IMR-90 (cell line): ENCODE results near the gene KRTAP4-9. TPM values are rescaled to one million over a fixed set of nuclear protein-coding genes. Genes with fewer than 3 reads are reported as not detected.

Experiments
- ATAC-seq: fragments of 200-7000 bp; cut with Tn5 transposase; 2 replicates; pipeline ENCODE4 v1.9.1; 2020; ENCODE audit warnings: low read depth, mild to moderate bottlenecking, moderate library complexity
- BruUV-seq: library from RNA; stranded (reverse); fragments of 400-500 nt; replicated peaks from 2 replicates; lab custom pipeline; 2021; lab: Mats Ljungman, UMichigan
- CTCF ChIA-PET: fragments of 300-600 bp; formaldehyde crosslinking; extraction: SDS; loops from one replicate; lab custom pipeline; 2021; ENCODE audit warnings: antibody characterized with exemption; lab: Yijun Ruan, JAX
- POLR2A ChIA-PET: fragments of 300-600 bp; sonication (Branson Sonifier 250); formaldehyde crosslinking; loops from one replicate; lab custom pipeline; 2022; ENCODE audit warnings: antibody characterized with exemption; ENCODE audit not compliant: unreplicated experiment; lab: Charles Lee
- DNase-seq: peaks from one replicate; pipeline ENCODE4 v3.0.0; 2013
- H2AFZ ChIP-seq: replicated peaks from 2 replicates; pipeline ENCODE3; 2013; ENCODE audit warnings: low read length, mild to moderate bottlenecking; ENCODE audit not compliant: poor library complexity
- H2AK5ac ChIP-seq: 2 replicates; pipeline ENCODE4 v1.6.1; 2013; ENCODE audit warnings: low read depth, low read length, inconsistent platforms
- H2AK9ac ChIP-seq: replicated peaks from 2 replicates; pipeline ENCODE3; 2013; ENCODE audit warnings: mild to moderate bottlenecking, low read depth, low read length, moderate library complexity; ENCODE audit not compliant: poor library complexity
- H2BK120ac ChIP-seq: 2 replicates; pipeline ENCODE4 v1.6.1; 2013; ENCODE audit warnings: low read depth, low read length, inconsistent platforms
- H2BK15ac ChIP-seq: 3 replicates; pipeline ENCODE4 v1.6.1; 2013; ENCODE audit warnings: low read depth, low read length, inconsistent platforms
- H2BK20ac ChIP-seq: 2 replicates; pipeline ENCODE4 v1.6.1; 2013; ENCODE audit warnings: low read depth, mild to moderate bottlenecking, inconsistent platforms, low read length, moderate library complexity
- H2BK5ac ChIP-seq: 2 replicates; pipeline ENCODE4 v1.6.1; 2013; ENCODE audit warnings: mild to moderate bottlenecking, low read depth, low read length, inconsistent platforms; ENCODE audit not compliant: poor library complexity, severe bottlenecking
- H3K14ac ChIP-seq: replicated peaks from 2 replicates; pipeline ENCODE4 v1.6.1; 2013; ENCODE audit warnings: low read depth, low read length, inconsistent platforms
- H3K18ac ChIP-seq: 2 replicates; pipeline ENCODE4 v1.6.1; 2013; ENCODE audit warnings: low read depth, low read length, control low read depth
- H3K23ac ChIP-seq: 2 replicates; pipeline ENCODE4 v1.6.1; 2013; ENCODE audit warnings: low read depth, low read length, inconsistent platforms
- H3K27ac ChIP-seq: 2 replicates; pipeline ENCODE4 v1.5.1; 2013; ENCODE audit warnings: mild to moderate bottlenecking, control low read depth, low read length; ENCODE audit not compliant: insufficient read depth
- H3K27me3 ChIP-seq: 2 replicates; pipeline ENCODE4 v1.6.1; 2013; ENCODE audit warnings: low read length; ENCODE audit not compliant: control insufficient read depth, insufficient read depth
- H3K36me3 ChIP-seq: 2 replicates; pipeline ENCODE4 v1.6.1; 2013; ENCODE audit warnings: low read length, mixed read lengths; ENCODE audit not compliant: control insufficient read depth, insufficient read depth
- H3K4ac ChIP-seq: 2 replicates; pipeline ENCODE4 v1.6.1; 2013; ENCODE audit warnings: low read depth, low read length, inconsistent platforms
- H3K4me1 ChIP-seq: 2 replicates; pipeline ENCODE4 v1.6.1; 2013; ENCODE audit warnings: low read length, mixed read lengths; ENCODE audit not compliant: control insufficient read depth, insufficient read depth
- H3K4me2 ChIP-seq: 2 replicates; pipeline ENCODE4 v1.6.1; 2013; ENCODE audit warnings: low read depth, mild to moderate bottlenecking, control low read depth, low read length, moderate library complexity
- H3K4me3 ChIP-seq: 2 replicates; pipeline ENCODE4 v1.5.1; 2013; ENCODE audit warnings: low read depth, mild to moderate bottlenecking, control low read depth, low read length, moderate library complexity; ENCODE audit not compliant: insufficient read depth
- H3K56ac ChIP-seq: 2 replicates; pipeline ENCODE4 v1.6.1; 2013; ENCODE audit warnings: low read length, inconsistent platforms; ENCODE audit not compliant: insufficient read depth; ENCODE audit errors: extremely low read depth
- H3K79me1 ChIP-seq, 2 experiments: 2 replicates each; pipeline ENCODE4 v1.6.1; 2013; ENCODE audit warnings: low read length in 2 of 2, inconsistent platforms in 1 of 2, low read depth in 1 of 2
- H3K9ac ChIP-seq: 2 replicates; pipeline ENCODE4 v1.6.1; 2013; ENCODE audit warnings: low read depth, low read length, control low read depth
- H3K9me1 ChIP-seq: 2 replicates; pipeline ENCODE4 v1.6.1; 2013; ENCODE audit warnings: low read length, inconsistent platforms; ENCODE audit not compliant: insufficient read depth
- H3K9me3 ChIP-seq: 2 replicates; pipeline ENCODE4 v1.6.1; 2013; ENCODE audit warnings: low read length; ENCODE audit not compliant: control insufficient read depth, insufficient read depth
- H4K20me1 ChIP-seq: 2 replicates; pipeline ENCODE4 v1.6.1; 2013; ENCODE audit warnings: low read length, inconsistent platforms; ENCODE audit not compliant: insufficient read depth
- H4K5ac ChIP-seq: 2 replicates; pipeline ENCODE4 v1.6.1; 2013; ENCODE audit warnings: mild to moderate bottlenecking, low read depth, low read length, control low read depth
- H4K8ac ChIP-seq, 2 experiments: 2 replicates each; pipeline ENCODE4 v1.6.1; 2013; ENCODE audit warnings: low read depth in 2 of 2, low read length in 2 of 2, control low read depth in 1 of 2, inconsistent platforms in 1 of 2
- H4K91ac ChIP-seq: 2 replicates; pipeline ENCODE4 v1.6.1; 2013; ENCODE audit warnings: low read depth, low read length, inconsistent platforms; ENCODE audit not compliant: insufficient read depth
- BHLHE40 ChIP-seq: fragments of 150-350 bp; IDR thresholded peaks from 2 replicates; pipeline ENCODE4 v1.6.1; 2016; ENCODE audit warnings: mild to moderate bottlenecking, low read depth, low read length
- CEBPB ChIP-seq: IDR thresholded peaks from 2 replicates; pipeline ENCODE4 v1.6.1; 2012; ENCODE audit warnings: low read depth, low read length, improper control_type of control experiment
- FOS ChIP-seq: fragments of 150-350 bp; IDR thresholded peaks from 2 replicates; pipeline ENCODE4 v1.6.1; 2016; ENCODE audit warnings: low read depth, low read length
- MAFK ChIP-seq: IDR thresholded peaks from 2 replicates; pipeline ENCODE4 v1.6.1; 2012; ENCODE audit warnings: low read depth, low read length, improper control_type of control experiment
- MAZ ChIP-seq: IDR thresholded peaks from 2 replicates; pipeline ENCODE4 v1.6.1; 2012; ENCODE audit warnings: low read depth, mild to moderate bottlenecking, low read length, improper control_type of control experiment, moderate library complexity, borderline replicate concordance
- MXI1 ChIP-seq: IDR thresholded peaks from 2 replicates; pipeline ENCODE4 v1.6.1; 2012; ENCODE audit warnings: low read depth, mild to moderate bottlenecking, low read length, moderate library complexity, borderline replicate concordance
- NFE2L2 ChIP-seq: fragments of 150-350 bp; IDR thresholded peaks from 2 replicates; pipeline ENCODE4 v1.6.1; 2016; ENCODE audit warnings: low read depth, mild to moderate bottlenecking, low read length
- POLR2A ChIP-seq: IDR thresholded peaks from 2 replicates; pipeline ENCODE4 v1.6.1; 2012; ENCODE audit warnings: mild to moderate bottlenecking, low read depth, low read length
- RFX5 ChIP-seq: IDR thresholded peaks from 2 replicates; pipeline ENCODE4 v1.8.0; 2012; ENCODE audit warnings: low read depth, mild to moderate bottlenecking, low read length, moderate library complexity
- WGBS, 2 experiments: methylation state at CpG; one replicate each; pipeline versions ENCODE4 v1.1.5 to v1.1.7; 2013; ENCODE audit warnings: missing lambda C conversion rate in 2 of 2; ENCODE audit not compliant: insufficient read length in 1 of 2; ENCODE audit errors: extremely low coverage in 2 of 2; 5-methylcytosine and 5-hydroxymethylcytosine counted together
- dilution Hi-C: fragments of 300-500 bp; cut with HindIII; formaldehyde crosslinking; loops from one replicate; pipeline ENCODE4 v1.14.3; 2018; ENCODE audit warnings: low sequenced_read_pairs; ENCODE audit not compliant: unreplicated experiment
- in situ Hi-C: fragments of 300-500 bp; cut with MboI; formaldehyde crosslinking; loops from 3 replicates; pipeline ENCODE4 v1.14.3; 2019; ENCODE audit warnings: low sequenced_read_pairs, inconsistent platforms, mixed read lengths
- intact Hi-C: fragments of 100-400 bp; cut with micrococcal nuclease; formaldehyde crosslinking; loops from 2 replicates; pipeline ENCODE4 v1.10.0; 2022
- polyA plus RNA-seq, 3 experiments: library from polyadenylated mRNA; depleted of rRNA; stranded (reverse); fragments of >200 nt; gene quantifications; 2 replicates each; pipeline ENCODE4 v1.2.3, GENCODE V29; 2012; ENCODE audit warnings: low replicate concordance in 1 of 3
- total RNA-seq: library from RNA; depleted of rRNA; stranded (reverse); fragments of >200 nt; gene quantifications from 2 replicates; pipeline ENCODE4 v1.2.3, GENCODE V29; 2012
- TF ChIP-seq, protein P1 (sequence below): fragments of 150-350 bp; IDR thresholded peaks from 2 replicates; pipeline ENCODE4 v1.6.1; 2017; ENCODE audit warnings: mild to moderate bottlenecking, antibody characterized with exemption, low read length, low read depth
- TF ChIP-seq, protein P2 (sequence below): fragments of 150-350 bp; IDR thresholded peaks from 2 replicates; pipeline ENCODE4 v1.6.1; 2016; ENCODE audit warnings: low read depth, mild to moderate bottlenecking, low read length, moderate library complexity, borderline replicate concordance

KRTAP4-9 gene
- total and polyA plus RNA-seq, 2 of the 4 experiments (the other 2 are of a cell fraction) = 0.24 TPM; not detected in 1

DNA sequence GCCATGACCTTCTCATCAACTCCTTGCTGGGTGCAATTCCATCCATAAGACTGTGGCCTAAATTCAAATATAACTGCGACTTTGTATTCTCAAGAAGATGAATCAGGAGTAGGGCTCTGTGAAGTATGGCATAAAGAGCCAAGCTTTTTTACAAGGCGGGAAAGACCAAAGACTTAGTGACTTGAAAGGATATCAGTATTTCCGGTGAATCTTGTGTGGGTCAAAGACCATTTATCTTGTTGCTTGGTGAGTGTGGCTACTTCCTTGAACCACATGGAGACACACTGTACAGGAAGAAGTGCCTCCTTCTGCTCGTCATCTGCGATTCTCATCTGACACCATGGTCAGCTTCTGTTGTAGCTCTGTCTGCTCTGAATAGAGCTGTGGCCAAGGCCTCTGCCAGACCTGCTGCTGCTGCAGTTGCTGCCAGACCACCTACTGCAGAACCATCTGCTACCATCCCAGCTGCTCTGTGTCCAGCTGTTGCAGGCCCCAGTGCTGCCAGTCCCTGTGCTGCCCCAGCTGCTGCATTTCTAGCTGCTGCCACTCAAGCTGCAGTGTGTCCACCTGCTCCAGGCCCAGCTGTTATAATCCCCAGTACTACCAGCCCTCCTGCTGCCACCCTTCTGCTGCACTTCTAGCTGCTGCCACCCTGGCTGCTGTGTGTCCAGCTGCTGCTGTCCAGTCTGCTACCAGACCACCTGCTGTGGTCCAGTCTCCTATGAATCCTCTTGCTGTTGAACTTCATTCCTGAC, 33.4 kb upstream of the KRTAP4-9 start (continued):
- TF ChIP-seq, protein P1, sequence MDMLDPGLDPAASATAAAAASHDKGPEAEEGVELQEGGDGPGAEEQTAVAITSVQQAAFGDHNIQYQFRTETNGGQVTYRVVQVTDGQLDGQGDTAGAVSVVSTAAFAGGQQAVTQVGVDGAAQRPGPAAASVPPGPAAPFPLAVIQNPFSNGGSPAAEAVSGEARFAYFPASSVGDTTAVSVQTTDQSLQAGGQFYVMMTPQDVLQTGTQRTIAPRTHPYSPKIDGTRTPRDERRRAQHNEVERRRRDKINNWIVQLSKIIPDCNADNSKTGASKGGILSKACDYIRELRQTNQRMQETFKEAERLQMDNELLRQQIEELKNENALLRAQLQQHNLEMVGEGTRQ = no peak

DNA sequence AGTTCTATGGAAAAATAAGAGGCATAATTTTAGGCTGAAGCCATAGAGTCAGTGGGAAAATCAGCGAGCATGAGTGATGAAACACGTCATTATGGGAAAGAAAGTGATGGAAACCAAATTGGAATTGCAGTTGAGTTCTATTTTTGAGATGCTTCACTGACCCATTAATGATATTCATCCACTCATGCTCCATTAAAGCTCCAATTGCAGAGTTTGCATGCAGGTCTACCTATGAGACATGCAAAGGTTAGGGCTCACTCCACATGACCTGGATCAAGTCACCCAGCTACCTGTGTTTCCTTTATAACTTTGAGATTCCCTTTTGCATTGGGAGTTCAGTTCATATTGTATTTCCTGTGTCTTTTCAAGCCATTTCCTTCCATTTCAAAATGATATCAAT, 31.5 kb upstream of the KRTAP4-9 start:
- Histone ChIP-seq H4K8ac (no peak overlapping the region), H3K27me3 (no peaks in the 10 kb centered on the region), H4K20me1 (no peaks in the 10 kb centered on the region), H2BK120ac (no peak overlapping the region), H4K91ac (no peak overlapping the region), H3K9ac (no peak overlapping the region), H2BK20ac (no peak overlapping the region), H3K36me3 (no peaks in the 10 kb centered on the region), H3K18ac (no peak overlapping the region), H2BK5ac (no peak overlapping the region), H2AK9ac (no peak overlapping the region), H2AK5ac (no peak overlapping the region), H2AFZ (no peak overlapping the region), H3K9me1 (no peaks in the 10 kb centered on the region), H3K9me3 (no peaks in the 10 kb centered on the region), H3K56ac (no peak overlapping the region), H3K79me1 (no peaks in the 10 kb centered on the region), H3K4ac (no peak overlapping the region), H3K14ac (no peak overlapping the region), H3K4me3 (no peak overlapping the region), H3K23ac (no peak overlapping the region), H2BK15ac (no peak overlapping the region), H3K4me2 (no peak overlapping the region), H3K27ac (no peak overlapping the region), H3K4me1 (no peaks in the 10 kb centered on the region), H4K5ac (no peak overlapping the region)
- DNase-seq (no peak), ATAC-seq (no peak)
- in situ Hi-C loops (no loop called here), dilution Hi-C loops (no loop called here), intact Hi-C loops (no loop called here)
- no TSS peak for BruUV-seq
- POLR2A ChIA-PET = no interaction called here
- no CpG with 5 or more reads among the region's 2 CpGs for WGBS, 2 experiments
- TF ChIP-seq MXI1 (no peak), FOS (no peak), BHLHE40 (no peak), POLR2A (no peak), MAFK (no peak), MAZ (no peak), NFE2L2 (no peak), RFX5 (no peak), CEBPB (no peak)
- TF ChIP-seq, protein P2, sequence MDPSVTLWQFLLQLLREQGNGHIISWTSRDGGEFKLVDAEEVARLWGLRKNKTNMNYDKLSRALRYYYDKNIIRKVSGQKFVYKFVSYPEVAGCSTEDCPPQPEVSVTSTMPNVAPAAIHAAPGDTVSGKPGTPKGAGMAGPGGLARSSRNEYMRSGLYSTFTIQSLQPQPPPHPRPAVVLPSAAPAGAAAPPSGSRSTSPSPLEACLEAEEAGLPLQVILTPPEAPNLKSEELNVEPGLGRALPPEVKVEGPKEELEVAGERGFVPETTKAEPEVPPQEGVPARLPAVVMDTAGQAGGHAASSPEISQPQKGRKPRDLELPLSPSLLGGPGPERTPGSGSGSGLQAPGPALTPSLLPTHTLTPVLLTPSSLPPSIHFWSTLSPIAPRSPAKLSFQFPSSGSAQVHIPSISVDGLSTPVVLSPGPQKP = no peak
- TF ChIP-seq, protein P1 = no peak
- CTCF ChIA-PET = no interaction called here
